ENCODE results near the gene OR8B3. TPM values are rescaled to one million over a fixed set of nuclear protein-coding genes. Genes with fewer than 3 reads are reported as not detected.

Gene OR8B3
- total and polyA plus RNA-seq, 2 donors (not counting 1 experiment from before 2014, with no cell fraction given), result not detected

GRCh38 chr11:124415356-124415923, 16.6 kb upstream of the OR8B3 start:
- no peak for TF ChIP-seq EZH2 (IDR thresholded peaks at IDR 0.05; ENCODE audit: borderline replicate concordance, insufficient read depth, low read depth, low read length, poor library complexity, severe bottlenecking)
- peak; percentile 68 for TF ChIP-seq CTCF (IDR thresholded peaks at IDR 0.05)
- Histone ChIP-seq H3K9ac (ENCODE audit: low read length) (no peak overlapping the region), H2AFZ (ENCODE audit: insufficient read depth, low read depth, low read length, poor library complexity, severe bottlenecking) (no peak overlapping the region), H3K27me3 (replicated peaks in 1 of 4; ENCODE audit: control extremely low read depth in 1 of 4, control insufficient read depth in 3 of 4, insufficient read depth in 4 of 4, low read length in 3 of 4) (peaks cover 0 to 8% (median 2%) of the 10 kb centered on the region in 4 experiments), H3K4me2 (replicated peaks; ENCODE audit: low read depth, low read length, poor library complexity, severe bottlenecking) (no peak overlapping the region), H3K27ac (ENCODE audit: low read length in 2 of 2) (no peak overlapping the region), H3K36me3 (replicated peaks in 1 of 2; ENCODE audit: control extremely low read depth in 1 of 2, control insufficient read depth in 1 of 2, extremely low read depth in 1 of 2, insufficient read depth in 2 of 2, low read length in 1 of 2) (no peaks in the 10 kb centered on the region), H3K79me2 (ENCODE audit: control insufficient read depth, insufficient read depth, low read length) (no peaks in the 10 kb centered on the region), H3K4me1 (ENCODE audit: control insufficient read depth in 2 of 2, insufficient read depth in 2 of 2, low read length in 2 of 2) (no peaks in the 10 kb centered on the region), H3K9me3 (ENCODE audit: control extremely low read depth in 1 of 3, control insufficient read depth in 2 of 3, insufficient read depth in 1 of 3, low read length in 2 of 3) (no peaks in the 10 kb centered on the region), H3K4me3 (ENCODE audit: control extremely low read depth in 1 of 5, extremely low read depth in 1 of 5, insufficient read depth in 1 of 5, low read depth in 2 of 5, low read length in 4 of 5) (no peak overlapping the region), H4K20me1 (ENCODE audit: control insufficient read depth, insufficient read depth, low read length, poor library complexity, severe bottlenecking) (no peaks in the 10 kb centered on the region)
- Mint-ChIP-seq H3K4me1 (no peaks in the 10 kb centered on the region), H3K27me3 (peaks cover 16% of the 10 kb centered on the region), H3K9me3 (ENCODE audit: insufficient read depth) (no peaks in the 10 kb centered on the region), H3K27ac (no peak overlapping the region), H3K4me3 (no peak overlapping the region)
- POLR2A ChIA-PET, result no interaction called here
- intact Hi-C loops (cut with micrococcal nuclease), result loop anchor here (5.0 kb wide), 1 partner anchor 422 kb away; no protein-coding TSS in a partner anchor
- ATAC-seq (ENCODE audit: low read depth), result no peak
- WGBS (ENCODE audit: insufficient coverage), result no CpG with 5 or more reads among the region's 5 CpGs
- CTCF ChIA-PET, result interaction anchor here (0.9 to 1.1 kb wide), 2 partner anchors 14 to 421 kb away, joined by 3 read pairs; no protein-coding TSS in a partner anchor
- DNase-seq, result peak; percentile 34

GRCh38 chr11:124409906-124410305, 11.1 kb upstream of the OR8B3 start:
- peaks cover 6% of the 10 kb centered on the region for H3K4me1 Mint-ChIP-seq
- POLR2A ChIA-PET, result no interaction called here
- CTCF ChIA-PET, result no interaction called here
- intact Hi-C loops (cut with micrococcal nuclease), result no loop called here
- H2AFZ ChIP-seq (ENCODE audit: insufficient read depth, low read depth, low read length, poor library complexity, severe bottlenecking), result no peak overlapping the region
- H3K9me3 Mint-ChIP-seq (ENCODE audit: insufficient read depth), result no peaks in the 10 kb centered on the region
- H3K4me2 ChIP-seq (replicated peaks; ENCODE audit: low read depth, low read length, poor library complexity, severe bottlenecking), result no peak overlapping the region
- WGBS (ENCODE audit: insufficient coverage), result 100% methylated on average over 2 of the region's 7 CpGs
- H3K4me3 ChIP-seq (ENCODE audit: control extremely low read depth in 1 of 5, extremely low read depth in 1 of 5, insufficient read depth in 1 of 5, low read depth in 2 of 5, low read length in 4 of 5), result no peak overlapping the region
- no peak for TF ChIP-seq CTCF (IDR thresholded peaks at IDR 0.05)
- TF ChIP-seq EZH2 (IDR thresholded peaks at IDR 0.05; ENCODE audit: borderline replicate concordance, insufficient read depth, low read depth, low read length, poor library complexity, severe bottlenecking), result no peak
- H3K4me3 Mint-ChIP-seq, result no peak overlapping the region
- H3K9ac ChIP-seq (ENCODE audit: low read length), result no peak overlapping the region
- no peaks in the 10 kb centered on the region for H3K79me2 ChIP-seq (ENCODE audit: control insufficient read depth, insufficient read depth, low read length)
- peaks cover 0 to 6% of the 10 kb centered on the region in 2 donors for H3K4me1 ChIP-seq (ENCODE audit: control insufficient read depth in 2 of 2, insufficient read depth in 2 of 2, low read length in 2 of 2)
- H3K27ac ChIP-seq (ENCODE audit: low read length in 2 of 2), result no peak overlapping the region
- no peak overlapping the region for H3K27ac Mint-ChIP-seq
- H3K27me3 ChIP-seq (replicated peaks in 1 of 4; ENCODE audit: control extremely low read depth in 1 of 4, control insufficient read depth in 3 of 4, insufficient read depth in 4 of 4, low read length in 3 of 4), result peaks cover 0 to 3% (median 1%) of the 10 kb centered on the region in 4 experiments
- no peaks in the 10 kb centered on the region for H4K20me1 ChIP-seq (ENCODE audit: control insufficient read depth, insufficient read depth, low read length, poor library complexity, severe bottlenecking)
- peaks cover 27% of the 10 kb centered on the region for H3K27me3 Mint-ChIP-seq
- DNase-seq (no peak), ATAC-seq (ENCODE audit: low read depth) (no peak)
- no peaks in the 10 kb centered on the region for H3K9me3 ChIP-seq (ENCODE audit: control extremely low read depth in 1 of 3, control insufficient read depth in 2 of 3, insufficient read depth in 1 of 3, low read length in 2 of 3)
- no peaks in the 10 kb centered on the region for H3K36me3 ChIP-seq (replicated peaks in 1 of 2; ENCODE audit: control extremely low read depth in 1 of 2, control insufficient read depth in 1 of 2, extremely low read depth in 1 of 2, insufficient read depth in 2 of 2, low read length in 1 of 2)
